K562 (cell line): ENCODE data around the gene C4orf50. TPM values are rescaled to one million over a fixed set of nuclear protein-coding genes. Genes with fewer than 3 reads are reported as not detected.

Experiments
- ATAC-seq: fragments of 200-7000 bp; cut with Tn5 transposase; 3 replicates; pipeline ENCODE4 v1.9.1; 2020; ENCODE audit warnings: moderate library complexity
- BruUV-seq: library from RNA; stranded (reverse); fragments of 400-500 nt; replicated peaks from 2 replicates; lab custom pipeline; 2021; lab: Mats Ljungman, UMichigan
- CTCF ChIA-PET: fragments of 300-600 bp; formaldehyde crosslinking; extraction: SDS; loops from one replicate; lab custom pipeline; 2021; ENCODE audit warnings: low intra/inter-chr PET ratio; lab: Yijun Ruan, JAX
- POLR2A ChIA-PET: fragments of 300-600, 350-650 bp; sonication (Branson Sonifier 250); formaldehyde crosslinking; extraction: SDS; loops from one replicate; lab custom pipeline; 2021; ENCODE audit warnings: antibody characterized with exemption, inconsistent platforms; lab: Yijun Ruan, JAX
- DNase-seq, 4 experiments: peaks; one replicate each; pipeline versions ENCODE4 v3.0.0 to v3.0.0-alpha.2; 2011 to 2018; ENCODE audit warnings: low spot score in 3 of 4, mixed read lengths in 3 of 4; ENCODE audit errors: extremely low read depth in 1 of 4
- FAIRE-seq: peaks from 2 replicates; lab custom pipeline; 2011; peaks lifted over from hg19 to GRCh38; lab: Jason Lieb, UNC
- H2AFZ ChIP-seq: 2 replicates; pipeline ENCODE4 v1.6.0; 2011; ENCODE audit warnings: low read depth, low read length, control low read depth, inconsistent platforms
- H3K27ac ChIP-seq: fragments of 200-600 bp; 3 replicates; pipeline ENCODE4 v1.8.0; 2011; ENCODE audit warnings: low read depth, mild to moderate bottlenecking, control low read depth, inconsistent platforms, low read length, moderate library complexity, mixed read lengths; ENCODE audit errors: extremely low read depth
- H3K27me3 ChIP-seq, 2 experiments: fragments of 300-600 bp in 1 of 2; 2 replicates in 1 of 2; 3 replicates in 1 of 2; pipeline versions ENCODE4 v1.6.0 to v1.8.0; 2011; ENCODE audit warnings: inconsistent platforms in 2 of 2, low read length in 2 of 2, mild to moderate bottlenecking in 1 of 2, mixed read lengths in 1 of 2, moderate library complexity in 1 of 2; ENCODE audit not compliant: control insufficient read depth in 2 of 2, insufficient read depth in 2 of 2
- H3K36me3 ChIP-seq: fragments of 300-600 bp; 3 replicates; pipeline ENCODE4 v1.8.0; 2011; ENCODE audit warnings: mild to moderate bottlenecking, low read length, inconsistent platforms; ENCODE audit not compliant: control insufficient read depth, insufficient read depth
- H3K4me1 ChIP-seq, 2 experiments: fragments of 200-600 bp in 1 of 2; replicated peaks in 1 of 2; 2 replicates in 1 of 2; 3 replicates in 1 of 2; pipeline versions ENCODE4 v1.5.1 to v1.8.0; 2011; ENCODE audit warnings: inconsistent platforms in 2 of 2, low read length in 2 of 2, mild to moderate bottlenecking in 1 of 2, mixed read lengths in 1 of 2, moderate library complexity in 1 of 2; ENCODE audit not compliant: control insufficient read depth in 2 of 2, insufficient read depth in 2 of 2
- H3K4me2 ChIP-seq: 2 replicates; pipeline ENCODE4 v1.6.1; 2011; ENCODE audit warnings: low read length, control low read depth, inconsistent platforms, mixed read lengths; ENCODE audit not compliant: insufficient read depth
- H3K4me3 ChIP-seq: fragments of 200-600 bp; sonication (generic), shearing (Covaris generic); 2 replicates; pipeline ENCODE4 v1.5.1; 2016; ENCODE audit warnings: control low read depth, inconsistent platforms
- H3K79me2 ChIP-seq: fragments of 200-600 bp; 3 replicates; pipeline ENCODE4 v1.8.0; 2011; ENCODE audit warnings: low read length, inconsistent platforms; ENCODE audit not compliant: control insufficient read depth, insufficient read depth
- H3K9ac ChIP-seq, 2 experiments: 2 replicates each; pipeline versions ENCODE4 v1.6.0 to v1.6.1; 2011; ENCODE audit warnings: low read depth in 2 of 2, low read length in 2 of 2, control low read depth in 1 of 2, inconsistent platforms in 1 of 2, mild to moderate bottlenecking in 1 of 2, mixed read lengths in 1 of 2; ENCODE audit not compliant: insufficient read depth in 1 of 2
- H3K9me1 ChIP-seq: one replicate; pipeline ENCODE4 v1.6.0; 2011; ENCODE audit warnings: inconsistent platforms, mild to moderate bottlenecking, low read length, moderate library complexity; ENCODE audit not compliant: control insufficient read depth, insufficient read depth
- H3K9me3 ChIP-seq: replicated peaks from 2 replicates; pipeline ENCODE4 v1.5.1; 2011; ENCODE audit warnings: low read depth, low read length, inconsistent platforms; ENCODE audit not compliant: control insufficient read depth, insufficient read depth
- H4K20me1 ChIP-seq: replicated peaks from 2 replicates; pipeline ENCODE4 v1.6.1; 2011; ENCODE audit warnings: low read length, inconsistent platforms, mixed read lengths; ENCODE audit not compliant: control insufficient read depth, insufficient read depth
- BDP1 ChIP-seq: IDR thresholded peaks from 3 replicates; pipeline ENCODE4 v1.6.1; 2011; ENCODE audit not compliant: insufficient read length, insufficient read depth
- BRF1 ChIP-seq: IDR thresholded peaks from 3 replicates; pipeline ENCODE4 v1.6.1; 2011; ENCODE audit warnings: borderline replicate concordance, mild to moderate bottlenecking; ENCODE audit not compliant: insufficient read length; ENCODE audit errors: extremely low read depth
- DDX20 ChIP-seq: fragments of 450-650 bp; IDR thresholded peaks from 2 replicates; pipeline ENCODE4 v1.6.1; 2016; ENCODE audit warnings: missing genetic modification characterization, low read depth, mild to moderate bottlenecking, missing compliant biosample characterization, moderate library complexity
- FOXA3 ChIP-seq, 2 experiments: fragments of 450-650 bp in 1 of 2; sonication (generic) in 1 of 2; formaldehyde crosslinking; IDR thresholded peaks in 1 of 2; conservative IDR thresholded peaks in 1 of 2; 2 replicates each; pipeline versions ENCODE4 v1.4.0 to v1.8.0; 2020 to 2022; ENCODE audit warnings: mild to moderate bottlenecking in 2 of 2, missing genetic modification reagents in 1 of 2
- HNRNPK ChIP-seq: fragments of 200-400 bp; formaldehyde crosslinking; IDR thresholded peaks from one replicate; pipeline ENCODE4 v1.6.1; 2018; ENCODE audit warnings: mild to moderate bottlenecking, low read depth, low read length; ENCODE audit not compliant: poor library complexity, severe bottlenecking
- KDM1A ChIP-seq, 2 experiments: fragments of 450-650 bp; IDR thresholded peaks; 2 replicates each; pipeline ENCODE4 v1.6.1; 2016; ENCODE audit warnings: mild to moderate bottlenecking in 2 of 2
- NEUROD1 ChIP-seq: fragments of 150-350 bp; IDR thresholded peaks from 2 replicates; pipeline ENCODE4 v1.6.1; 2014; ENCODE audit warnings: borderline replicate concordance, low read length, low read depth; ENCODE audit not compliant: partially characterized antibody
- RNF2 ChIP-seq: sonication (generic); IDR thresholded peaks from 2 replicates; pipeline ENCODE4 v1.6.1; 2016
- SIN3B ChIP-seq: fragments of 450-650 bp; IDR thresholded peaks from 2 replicates; pipeline ENCODE4 v1.6.1; 2017; ENCODE audit warnings: low read depth, mild to moderate bottlenecking, moderate library complexity
- TAF9B ChIP-seq: fragments of 450-650 bp; IDR thresholded peaks from 2 replicates; pipeline ENCODE4 v1.6.1; 2018; ENCODE audit warnings: mild to moderate bottlenecking; ENCODE audit not compliant: partially characterized antibody
- ZNF146 ChIP-seq: IDR thresholded peaks from one replicate; pipeline ENCODE4 v1.6.1; 2018; ENCODE audit warnings: missing compliant biosample characterization; ENCODE audit not compliant: unreplicated experiment
- ZNF24 ChIP-seq: fragments of 450-650 bp; IDR thresholded peaks from 2 replicates; pipeline ENCODE4 v1.6.1; 2016
- WGBS: fragments of 100-300 bp; shearing (Covaris generic); methylation state at CpG from one replicate; pipeline ENCODE4 v1.1.6; 2016; ENCODE audit warnings: low coverage, mixed read lengths; ENCODE audit not compliant: insufficient coverage; ENCODE audit errors: missing lambda C conversion rate; 5-methylcytosine and 5-hydroxymethylcytosine counted together
- in situ Hi-C: fragments of 300-500 bp; cut with MboI; formaldehyde crosslinking; loops from 4 replicates; pipeline ENCODE4 v1.15.0; 2018; ENCODE audit warnings: inconsistent platforms, mixed read lengths
- intact Hi-C: fragments of 100-400 bp; cut with micrococcal nuclease; formaldehyde crosslinking; loops from 2 replicates; pipeline ENCODE4 v1.14.2; 2022
- polyA plus RNA-seq, 8 experiments: library from polyadenylated mRNA; depleted of rRNA in 4 of 8; stranded (reverse) in 5 of 8; unstranded in 3 of 8; fragments of >200 nt; fragmentation: Nextera tagmentation in 2 of 8; fragmentation: Illumina TruSeq in 1 of 8; extraction: Ambion mirVana in 2 of 8; extraction: Trizol in 1 of 8; gene quantifications; 2 replicates each; pipeline versions ENCODE4 v1.2.1 to v1.2.3, GENCODE V29; 2011 to 2014; ENCODE audit warnings: inconsistent platforms in 1 of 8, missing spikeins in 1 of 8
- total RNA-seq, 7 experiments: library from RNA; depleted of rRNA in 6 of 7; stranded (reverse); fragments of >200 nt in 6 of 7; fragmentation: Illumina TruSeq in 2 of 7; extraction: Trizol in 2 of 7; gene quantifications; 2 replicates each; pipeline versions ENCODE4 v1.2.1 to v1.2.3, GENCODE V29; 2011 to 2021; ENCODE audit warnings: low replicate concordance in 1 of 7
- TF ChIP-seq, protein P1 (sequence below): fragments of 450-650 bp; formaldehyde crosslinking; IDR thresholded peaks from 2 replicates; pipeline ENCODE4 v1.4.0; 2020; ENCODE audit warnings: mild to moderate bottlenecking, moderate library complexity

C4orf50 gene
- total and polyA plus RNA-seq, 9 of the 15 experiments (the other 6 are each of a cell fraction or from before 2014, with no cell fraction given), result not detected

DNA sequence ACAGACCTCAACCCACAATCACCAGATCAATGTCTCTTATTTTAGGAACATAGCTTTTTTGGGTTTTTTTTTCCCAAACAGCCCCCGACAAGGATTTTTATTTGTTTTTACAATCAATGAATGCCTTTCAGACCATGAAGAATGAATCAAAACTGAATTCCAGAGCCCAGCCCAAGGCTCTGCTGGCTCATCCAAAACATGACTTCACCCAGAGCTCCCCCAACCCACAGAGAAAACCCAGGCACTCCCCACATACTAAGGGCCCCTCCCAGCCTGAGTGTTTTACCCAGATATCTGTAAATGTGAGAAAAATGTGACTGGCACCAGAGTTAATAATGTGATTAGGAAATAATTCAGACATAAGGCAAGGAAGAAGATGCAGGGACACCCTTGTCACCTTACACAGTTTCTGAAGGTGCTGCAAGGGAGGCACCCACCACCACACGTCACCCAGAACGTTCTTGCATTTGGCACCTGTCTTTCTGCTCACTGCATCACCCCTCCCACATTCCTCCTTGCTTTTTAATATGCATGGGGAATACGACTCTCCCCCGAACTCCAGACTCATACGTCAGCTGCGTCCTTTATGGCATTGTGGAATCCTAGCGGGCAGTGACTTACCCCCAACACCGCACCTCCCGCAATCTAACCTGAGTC lies 47.8 kb upstream of the C4orf50 start:
- no peaks in the 10 kb centered on the region for H3K36me3 ChIP-seq
- no peak overlapping the region for H3K27ac ChIP-seq
- in situ Hi-C loops, result no loop called here
- H3K9me3 ChIP-seq, result no peaks in the 10 kb centered on the region
- peaks cover 0 to 25% of the 10 kb centered on the region in 2 experiments; a peak in 2 of 5 replicates for H3K27me3 ChIP-seq
- H3K4me1 ChIP-seq, result no peaks in the 10 kb centered on the region
- no peak for DNase-seq
- CTCF ChIA-PET, result no interaction called here
- no peak overlapping the region for H2AFZ ChIP-seq
- no peaks in the 10 kb centered on the region for H3K79me2 ChIP-seq
- intact Hi-C loops, result no loop called here
- TF ChIP-seq BRF1, result no peak
- no peak for TF ChIP-seq DDX20 (tag)
- TF ChIP-seq ZNF146 (CRISPR knock-in tag), result no peak
- TF ChIP-seq SIN3B, result no peak
- FAIRE-seq, result no peak
- no peak for ATAC-seq
- 0% methylated on average over 10 of the region's 10 CpGs for WGBS
- no peak overlapping the region for H3K4me3 ChIP-seq
- H3K9ac ChIP-seq, result no peak overlapping the region
- no peak overlapping the region for H3K4me2 ChIP-seq
- BruUV-seq, result no TSS peak
- H4K20me1 ChIP-seq, result no peaks in the 10 kb centered on the region
- POLR2A ChIA-PET, result interaction anchor here (1.2 kb wide), 1 partner anchor 17 kb away, joined by 3 read pairs; no protein-coding TSS in a partner anchor
- H3K9me1 ChIP-seq, result no peaks in the 10 kb centered on the region

DNA sequence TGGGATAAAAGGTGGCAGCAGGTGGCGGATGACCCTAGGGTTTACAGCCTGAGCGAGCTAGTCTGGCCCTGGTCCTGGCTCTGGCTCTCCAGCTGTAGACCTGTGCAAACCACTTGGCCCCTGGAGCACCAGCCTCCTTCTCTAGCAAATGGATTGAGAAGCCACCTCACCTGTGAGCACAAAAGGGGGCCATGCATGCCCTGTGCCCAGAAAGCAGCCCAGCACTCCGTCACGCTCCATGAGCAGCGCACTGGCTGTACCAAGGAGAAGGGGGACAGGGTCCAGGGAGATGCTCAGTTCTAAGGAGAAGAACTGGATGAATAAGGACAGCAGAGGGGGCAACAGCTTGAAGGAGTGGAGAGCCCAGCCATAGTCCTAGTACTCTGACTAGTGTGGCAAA lies 46.9 kb upstream of the C4orf50 start:
- Histone ChIP-seq H3K36me3 (no peaks in the 10 kb centered on the region), H3K27ac (no peak overlapping the region), H3K9me1 (no peaks in the 10 kb centered on the region), H3K9ac (no peak overlapping the region), H3K4me2 (no peak overlapping the region), H3K4me1 (no peaks in the 10 kb centered on the region), H3K4me3 (no peak overlapping the region), H3K9me3 (no peaks in the 10 kb centered on the region; the same call in 1 of the 2 replicates), H3K79me2 (no peaks in the 10 kb centered on the region), H2AFZ (no peak overlapping the region), H3K27me3 (peaks cover 0 to 19% of the 10 kb centered on the region in 2 experiments; a peak in 2 of 5 replicates), H4K20me1 (no peaks in the 10 kb centered on the region)
- DNase-seq, result no peak
- CTCF ChIA-PET, result no interaction called here
- no peak for ATAC-seq
- no TSS peak for BruUV-seq
- intact Hi-C loops (no loop called here), in situ Hi-C loops (no loop called here)
- 0% methylated on average over 5 of the region's 5 CpGs for WGBS
- POLR2A ChIA-PET, result no interaction called here
- no peak for FAIRE-seq
- TF ChIP-seq ZNF24 (no peak), KDM1A (IDR thresholded peaks at IDR 0.05) (no peak), BDP1 (no peak), HNRNPK (no peak), TAF9B (no peak), NEUROD1 (no peak), FOXA3 (CRISPR knock-in tag; conservative IDR thresholded peaks at IDR 0.05 in 1 of 2, IDR thresholded peaks at IDR 0.05 in 1 of 2) (no peak), RNF2 (no peak)
- TF ChIP-seq, protein P1, sequence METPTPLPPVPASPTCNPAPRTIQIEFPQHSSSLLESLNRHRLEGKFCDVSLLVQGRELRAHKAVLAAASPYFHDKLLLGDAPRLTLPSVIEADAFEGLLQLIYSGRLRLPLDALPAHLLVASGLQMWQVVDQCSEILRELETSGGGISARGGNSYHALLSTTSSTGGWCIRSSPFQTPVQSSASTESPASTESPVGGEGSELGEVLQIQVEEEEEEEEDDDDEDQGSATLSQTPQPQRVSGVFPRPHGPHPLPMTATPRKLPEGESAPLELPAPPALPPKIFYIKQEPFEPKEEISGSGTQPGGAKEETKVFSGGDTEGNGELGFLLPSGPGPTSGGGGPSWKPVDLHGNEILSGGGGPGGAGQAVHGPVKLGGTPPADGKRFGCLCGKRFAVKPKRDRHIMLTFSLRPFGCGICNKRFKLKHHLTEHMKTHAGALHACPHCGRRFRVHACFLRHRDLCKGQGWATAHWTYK (CRISPR knock-in tag), result no peak
